T-helper 1 cell treated with Interleukin-12 subunit alpha and Interleukin-12 subunit beta and Interleukin-4 antibody, amounts not matched to agents 30 μg/mL and 1 μg/mL, for 36 hours (primary cell): Measurements from ENCODE around the gene TMPRSS5.
"Not testable (repeated sequence)": the region's sequence is repeated elsewhere in the genome, so short reads cannot be mapped to it uniquely, and the experiment has no call there.

ENCODE experiments used
- H3K27ac Mint-ChIP-seq: one replicate; pipeline ENCODE4 v1.8.0; 2021; ENCODE audit warnings: mild to moderate bottlenecking, mixed read lengths
- H3K27me3 Mint-ChIP-seq: one replicate; pipeline ENCODE4 v1.8.0; 2021; ENCODE audit warnings: low read depth, mixed read lengths
- H3K36me3 Mint-ChIP-seq: one replicate; pipeline ENCODE4 v1.8.0; 2021; ENCODE audit warnings: low read depth, mixed read lengths
- H3K4me1 Mint-ChIP-seq: one replicate; pipeline ENCODE4 v1.8.0; 2021; ENCODE audit warnings: low read depth, mixed read lengths
- H3K4me3 Mint-ChIP-seq: one replicate; pipeline ENCODE4 v1.8.0; 2021; ENCODE audit warnings: mild to moderate bottlenecking, moderate library complexity, mixed read lengths
- H3K9me3 Mint-ChIP-seq: one replicate; pipeline ENCODE4 v1.8.0; 2021; ENCODE audit warnings: mixed read lengths

TMPRSS5 gene

DNA sequence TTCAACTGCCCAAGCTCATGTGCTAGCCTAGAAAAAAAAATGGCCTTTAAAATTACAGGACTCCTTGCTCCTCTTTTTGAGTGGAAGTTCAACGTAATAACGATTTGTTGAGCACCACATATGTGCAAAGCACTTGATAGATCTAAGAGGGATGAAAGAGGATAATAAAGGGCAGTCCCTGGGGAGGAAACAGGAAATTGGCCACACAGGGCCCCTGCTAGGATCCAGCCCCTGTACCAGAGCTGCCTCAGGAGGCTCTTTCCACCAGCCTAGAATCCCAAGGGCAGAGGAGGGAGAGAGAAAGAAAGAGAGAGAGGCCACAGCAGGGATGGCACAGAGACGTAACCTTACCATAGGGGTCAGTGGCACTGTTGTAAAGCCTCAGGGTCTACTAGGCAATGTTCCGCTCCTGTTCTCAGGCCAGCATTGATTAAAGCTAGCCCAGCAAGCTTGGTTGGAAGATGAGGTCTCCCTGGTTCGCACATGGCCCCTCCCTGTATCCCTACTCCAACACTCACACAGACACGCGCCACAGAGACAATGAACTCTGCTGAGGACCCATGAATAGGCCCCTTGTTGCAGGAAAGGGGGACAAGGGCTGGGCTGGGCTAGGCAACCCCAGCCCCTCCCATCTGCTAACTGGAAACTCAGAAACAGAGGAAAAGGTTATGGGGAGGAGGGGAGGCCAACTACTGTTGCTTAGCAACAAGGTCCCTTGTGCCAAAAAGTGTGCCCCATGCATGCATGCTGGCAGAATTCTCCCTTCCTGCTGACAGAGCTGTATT, at the start of gene TMPRSS5:
TMPRSS5 (minus strand) TSS at position 438 of the 785 bp plus-strand sequence; CDS start at position 354, 84 bp downstream.
- peaks cover 36% of the 10 kb centered on the region for H3K9me3 Mint-ChIP-seq
- peaks cover 4% of the 10 kb centered on the region for H3K36me3 Mint-ChIP-seq
- no peak within 1 kb of the TSS for H3K27ac Mint-ChIP-seq
- no peaks in the 10 kb centered on the region for H3K4me1 Mint-ChIP-seq
- H3K27me3 Mint-ChIP-seq, result no peaks in the 10 kb centered on the region
- H3K4me3 Mint-ChIP-seq, result no peak within 1 kb of the TSS

DNA sequence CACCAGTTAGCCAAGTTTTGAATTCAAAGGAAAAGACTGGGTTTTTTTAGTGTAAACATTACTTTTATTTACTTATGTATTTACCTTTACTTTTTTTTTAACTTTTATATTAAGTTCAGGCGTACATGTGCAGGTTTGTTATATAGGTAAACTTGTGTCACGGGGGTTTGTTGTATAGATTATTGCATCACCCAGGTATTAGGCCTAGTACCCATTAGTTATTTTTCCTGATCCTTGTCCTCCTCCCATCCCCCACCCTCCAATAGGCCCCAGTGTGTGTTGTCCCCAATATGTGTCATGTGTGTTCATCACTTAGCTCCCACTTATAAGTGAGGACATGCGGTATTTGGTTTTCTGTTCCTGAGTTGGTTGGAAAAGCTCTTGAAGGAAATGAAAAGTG, 46.8 kb upstream of the TMPRSS5 start:
- Mint-ChIP-seq H3K36me3 (peaks cover 15% of the 10 kb centered on the region), H3K4me1 (no peaks in the 10 kb centered on the region), H3K27me3 (no peaks in the 10 kb centered on the region), H3K4me3 (no peak overlapping the region), H3K9me3 (no peaks in the 10 kb centered on the region), H3K27ac (no peak overlapping the region)

DNA sequence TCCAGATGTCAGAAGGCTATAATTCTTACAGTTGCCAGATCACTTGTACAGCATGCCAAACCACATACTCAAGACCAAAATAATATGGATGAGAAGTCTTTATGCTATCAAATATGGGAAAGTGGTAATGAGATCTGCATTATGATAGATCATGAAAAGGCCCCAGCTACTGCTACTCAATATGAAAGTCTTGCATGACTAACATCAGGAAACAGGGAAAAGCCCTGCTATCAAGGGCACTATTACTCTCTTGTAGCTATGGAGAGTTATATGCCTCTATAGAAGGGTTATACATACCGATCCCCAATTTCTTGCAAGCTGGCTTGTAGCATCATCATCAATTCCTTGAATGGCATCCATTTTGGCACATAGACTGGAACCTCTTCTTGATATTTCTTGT, 30.2 kb upstream of the TMPRSS5 start:
- Mint-ChIP-seq H3K9me3 (no peaks in the 10 kb centered on the region), H3K36me3 (peaks cover 53% of the 10 kb centered on the region), H3K27me3 (no peaks in the 10 kb centered on the region), H3K4me3 (no peak overlapping the region), H3K4me1 (peaks cover 2% of the 10 kb centered on the region), H3K27ac (no peak overlapping the region)

DNA sequence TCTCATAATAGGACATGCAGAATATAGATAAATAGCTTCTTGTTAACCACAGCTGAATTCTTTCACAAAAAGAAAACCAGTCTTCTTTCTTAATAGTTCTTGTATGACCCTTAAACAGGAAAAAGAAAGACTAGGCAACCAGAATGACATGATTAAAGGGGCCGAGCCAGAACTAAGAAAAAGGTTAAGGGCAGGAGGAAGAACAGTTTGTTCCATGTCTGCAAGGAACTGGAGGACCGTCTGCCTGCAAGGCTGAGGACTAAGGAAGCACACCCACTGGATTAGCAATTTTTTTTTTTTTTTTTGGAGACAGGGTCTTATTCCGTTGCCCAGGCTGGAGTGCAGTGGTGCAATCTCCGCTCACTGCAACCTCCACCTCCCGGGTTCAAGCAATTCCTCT, 26.0 kb upstream of the TMPRSS5 start:
- H3K9me3 Mint-ChIP-seq, result no peaks in the 10 kb centered on the region
- H3K4me1 Mint-ChIP-seq, result peaks cover 2% of the 10 kb centered on the region
- no peak overlapping the region for H3K4me3 Mint-ChIP-seq
- H3K27ac Mint-ChIP-seq, result no peak overlapping the region
- H3K36me3 Mint-ChIP-seq, result peaks cover 26% of the 10 kb centered on the region
- no peaks in the 10 kb centered on the region for H3K27me3 Mint-ChIP-seq

DNA sequence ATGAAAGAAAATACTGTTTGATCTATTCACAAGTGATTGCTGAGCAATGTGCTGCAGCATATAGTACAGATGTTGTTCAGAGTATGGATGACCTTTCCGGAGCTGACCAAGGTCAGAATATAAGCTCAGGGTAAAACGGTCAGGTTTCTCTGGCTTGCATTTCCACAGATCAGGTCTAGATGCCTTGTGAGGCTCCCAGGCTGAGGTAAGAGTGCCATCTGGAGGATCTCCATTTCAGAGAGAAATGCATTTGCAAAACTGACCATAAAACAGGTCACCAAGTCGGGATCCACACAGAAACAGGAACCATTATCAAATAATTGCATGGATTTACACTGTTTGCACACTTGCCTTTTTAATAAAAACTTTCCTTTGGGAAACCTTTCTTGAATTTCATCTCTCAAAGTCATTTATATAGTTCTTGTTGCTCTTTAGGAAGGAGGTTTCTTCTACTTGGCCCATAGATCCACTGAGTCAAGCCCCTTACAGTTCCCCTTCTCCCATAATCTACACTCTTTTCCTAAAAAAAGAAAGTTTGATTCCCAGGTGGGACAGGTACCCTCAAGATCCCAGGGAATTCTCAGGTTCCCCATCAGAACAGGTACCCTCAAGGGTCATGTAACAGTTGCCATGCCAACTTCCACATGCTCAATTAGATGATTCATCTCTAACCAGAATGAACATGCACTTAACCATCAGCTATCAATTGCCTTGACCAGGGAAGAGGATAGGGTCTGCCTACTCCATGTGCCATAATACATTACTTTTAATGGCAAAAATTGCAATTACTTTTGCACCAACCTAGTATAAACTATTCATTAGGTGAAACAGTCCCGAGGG, 25.0 kb upstream of the TMPRSS5 start:
- H3K4me3 Mint-ChIP-seq, result no peak overlapping the region
- H3K9me3 Mint-ChIP-seq, result no peaks in the 10 kb centered on the region
- peaks cover 20% of the 10 kb centered on the region for H3K36me3 Mint-ChIP-seq
- H3K4me1 Mint-ChIP-seq, result no peaks in the 10 kb centered on the region
- no peak overlapping the region for H3K27ac Mint-ChIP-seq
- no peaks in the 10 kb centered on the region for H3K27me3 Mint-ChIP-seq

DNA sequence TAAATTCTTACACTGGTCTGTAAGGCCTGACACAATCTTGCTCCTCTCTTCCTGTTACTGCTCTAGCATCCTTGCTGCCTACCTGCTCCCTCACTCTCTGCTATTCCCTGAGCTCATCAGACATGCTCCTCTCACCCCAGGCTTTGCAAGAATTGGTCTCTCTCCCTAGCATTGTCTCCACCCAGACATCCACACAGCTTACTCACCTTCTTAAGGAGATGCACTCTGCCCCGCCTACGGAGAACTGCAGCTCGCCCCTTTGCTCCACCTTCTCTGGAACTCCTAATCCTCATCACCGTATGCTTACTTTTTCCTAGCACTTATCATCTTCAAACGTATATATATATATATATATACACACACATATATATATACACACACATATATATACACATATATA, 23.3 kb upstream of the TMPRSS5 start:
- no peaks in the 10 kb centered on the region for H3K4me1 Mint-ChIP-seq
- H3K4me3 Mint-ChIP-seq, result no peak overlapping the region
- H3K27me3 Mint-ChIP-seq, result no peaks in the 10 kb centered on the region
- H3K27ac Mint-ChIP-seq, result no peak overlapping the region
- H3K9me3 Mint-ChIP-seq, result no peaks in the 10 kb centered on the region
- peaks cover 14% of the 10 kb centered on the region for H3K36me3 Mint-ChIP-seq

DNA sequence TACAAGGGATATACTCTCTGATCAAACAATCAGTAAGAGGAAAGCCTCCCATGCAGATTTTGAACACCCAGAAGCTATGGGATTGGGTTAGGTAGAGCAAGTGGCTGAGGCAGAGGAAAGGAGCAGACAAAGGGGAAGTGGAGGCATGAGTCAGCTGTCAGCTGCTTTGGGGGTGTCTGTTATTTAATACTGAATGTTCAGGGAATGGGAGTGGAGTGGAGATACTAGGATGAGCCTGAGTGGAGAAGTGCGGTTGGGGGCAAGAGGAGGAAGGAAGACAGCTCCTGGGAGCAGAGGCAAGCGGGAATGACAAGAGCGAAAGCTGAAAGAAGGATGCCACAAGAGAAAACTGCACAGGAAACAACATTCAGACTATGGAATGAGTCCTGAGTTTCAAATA, 22.7 kb upstream of the TMPRSS5 start:
- Mint-ChIP-seq H3K36me3 (peaks cover 8% of the 10 kb centered on the region), H3K27me3 (no peaks in the 10 kb centered on the region), H3K4me3 (no peak overlapping the region), H3K9me3 (no peaks in the 10 kb centered on the region), H3K27ac (no peak overlapping the region), H3K4me1 (no peaks in the 10 kb centered on the region)

DNA sequence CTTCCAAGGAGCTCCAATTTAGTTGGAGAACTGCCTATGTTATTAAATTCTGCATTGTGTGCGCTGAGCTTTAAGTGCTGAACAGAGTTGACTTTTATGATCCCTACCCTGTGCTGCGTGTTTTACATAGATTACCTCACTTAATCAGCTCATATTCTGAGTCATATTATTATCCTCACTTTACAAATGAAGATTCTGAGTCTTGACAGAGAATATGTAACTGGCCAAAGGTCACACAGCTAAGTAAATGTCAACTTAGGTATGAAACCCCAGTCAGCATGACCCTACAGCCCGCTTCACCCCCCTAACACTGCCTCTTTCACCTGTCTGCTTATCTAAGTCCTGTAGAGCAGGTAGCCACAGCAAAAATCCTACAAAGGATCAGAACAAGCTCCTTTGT, 19.8 kb upstream of the TMPRSS5 start:
- Mint-ChIP-seq H3K4me3 (no peak overlapping the region), H3K27me3 (no peaks in the 10 kb centered on the region), H3K4me1 (no peaks in the 10 kb centered on the region), H3K36me3 (no peaks in the 10 kb centered on the region), H3K27ac (no peak overlapping the region), H3K9me3 (no peaks in the 10 kb centered on the region)

DNA sequence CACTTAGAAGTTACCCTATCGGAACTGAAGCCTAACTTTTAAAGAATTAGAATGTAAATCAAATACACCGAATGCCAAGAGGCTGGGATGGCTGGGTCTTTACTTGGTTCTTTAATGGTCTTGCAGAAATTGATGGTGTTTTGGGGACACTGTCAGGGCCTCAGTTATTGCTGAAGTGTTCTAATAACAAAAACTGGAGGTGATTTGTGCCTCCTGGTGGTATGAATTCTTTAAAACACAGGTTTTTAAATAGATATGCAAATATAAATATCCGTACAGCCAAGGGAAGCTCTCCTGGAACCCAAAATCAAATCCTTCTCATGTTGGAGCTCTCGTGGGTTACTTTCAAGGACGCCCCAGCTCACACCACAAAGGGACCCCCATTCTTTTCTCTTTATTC, 19.3 kb upstream of the TMPRSS5 start:
- peaks cover 2% of the 10 kb centered on the region for H3K9me3 Mint-ChIP-seq
- no peaks in the 10 kb centered on the region for H3K4me1 Mint-ChIP-seq
- no peak overlapping the region for H3K4me3 Mint-ChIP-seq
- no peaks in the 10 kb centered on the region for H3K27me3 Mint-ChIP-seq
- no peak overlapping the region for H3K27ac Mint-ChIP-seq
- no peaks in the 10 kb centered on the region for H3K36me3 Mint-ChIP-seq

DNA sequence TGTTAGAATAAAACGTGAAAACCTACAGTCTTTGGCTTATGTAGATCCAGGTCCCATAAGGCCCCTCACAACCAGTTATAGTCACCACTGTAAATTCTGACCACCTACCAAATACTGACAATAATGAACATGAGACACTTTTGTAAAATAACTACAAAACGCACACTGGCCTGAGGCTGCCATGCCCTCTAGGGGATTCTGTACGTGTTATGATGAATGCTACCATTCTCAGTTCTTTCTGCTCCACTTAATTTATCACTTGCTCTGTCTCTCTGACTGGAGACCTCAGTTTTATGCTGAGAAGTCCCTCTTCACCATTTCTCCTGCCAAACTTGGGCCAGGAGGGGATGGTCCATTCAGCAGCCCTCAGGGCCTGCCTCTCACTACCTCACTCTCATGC, 18.7 kb upstream of the TMPRSS5 start:
- no peaks in the 10 kb centered on the region for H3K36me3 Mint-ChIP-seq
- no peaks in the 10 kb centered on the region for H3K27me3 Mint-ChIP-seq
- no peak overlapping the region for H3K4me3 Mint-ChIP-seq
- peaks cover 4% of the 10 kb centered on the region for H3K9me3 Mint-ChIP-seq
- no peaks in the 10 kb centered on the region for H3K4me1 Mint-ChIP-seq
- H3K27ac Mint-ChIP-seq, result no peak overlapping the region

DNA sequence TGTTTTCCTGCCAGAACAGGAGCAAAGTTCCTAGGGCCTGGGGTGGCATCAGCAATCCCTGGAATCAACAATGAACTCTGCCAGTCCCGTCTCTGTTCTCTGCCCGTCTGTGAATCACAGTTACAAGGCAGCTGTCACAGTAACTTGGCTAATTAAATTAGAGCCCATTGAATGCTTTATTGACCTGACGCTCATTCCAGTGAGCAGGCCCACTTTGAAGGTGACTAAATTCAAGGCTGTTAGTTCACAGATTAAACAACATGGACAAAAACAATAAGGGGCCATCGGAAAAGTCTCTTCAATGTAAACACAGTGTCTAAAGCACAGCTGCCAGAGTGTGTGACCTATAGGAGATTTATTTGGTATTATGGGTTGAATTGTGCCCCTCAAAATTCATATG, 17.7 kb upstream of the TMPRSS5 start:
- peaks cover 4% of the 10 kb centered on the region for H3K9me3 Mint-ChIP-seq
- H3K27ac Mint-ChIP-seq, result no peak overlapping the region
- H3K4me3 Mint-ChIP-seq, result no peak overlapping the region
- no peaks in the 10 kb centered on the region for H3K27me3 Mint-ChIP-seq
- no peaks in the 10 kb centered on the region for H3K36me3 Mint-ChIP-seq
- H3K4me1 Mint-ChIP-seq, result no peaks in the 10 kb centered on the region

DNA sequence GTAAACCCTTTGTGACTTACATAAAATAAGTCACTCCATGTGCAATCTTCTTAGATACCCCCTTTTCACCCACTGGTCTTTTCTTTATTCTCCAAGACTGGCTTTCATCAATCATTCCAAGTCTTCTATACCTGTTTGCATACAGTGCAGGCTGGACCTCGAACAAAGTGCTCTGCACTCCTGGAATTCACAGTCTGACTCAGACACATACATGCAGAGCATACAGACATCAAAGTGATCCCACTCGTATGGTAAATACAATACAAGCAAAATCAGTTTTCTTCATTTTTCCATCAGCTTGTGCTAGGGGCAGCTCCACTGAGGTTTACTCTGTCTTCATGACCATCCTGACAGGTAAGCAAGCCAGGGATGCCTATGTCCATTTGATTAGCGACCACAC, 16.8 kb upstream of the TMPRSS5 start:
- H3K27me3 Mint-ChIP-seq, result no peaks in the 10 kb centered on the region
- H3K27ac Mint-ChIP-seq, result no peak overlapping the region

DNA sequence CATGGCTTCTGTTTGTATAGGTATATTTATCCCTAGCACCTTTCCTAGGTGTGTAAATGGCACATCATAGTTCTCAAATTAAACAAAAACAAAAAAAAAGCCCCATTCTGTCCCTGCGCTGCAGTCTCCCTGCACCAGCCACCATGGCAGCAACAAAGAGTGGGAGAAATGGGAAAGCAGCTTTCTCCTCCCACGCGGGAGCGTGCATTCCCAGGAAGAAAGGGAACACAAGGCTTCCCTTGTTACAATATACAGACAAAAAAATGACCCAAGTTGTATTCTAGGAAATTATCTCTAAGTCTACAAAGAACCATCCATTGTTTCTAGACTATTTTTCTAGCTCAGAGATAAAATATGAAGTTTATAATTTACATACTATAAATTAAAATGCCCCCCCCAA, 16.1 kb upstream of the TMPRSS5 start:
- Mint-ChIP-seq H3K36me3 (no peaks in the 10 kb centered on the region), H3K9me3 (peaks cover 4% of the 10 kb centered on the region), H3K27ac (no peak overlapping the region), H3K27me3 (no peaks in the 10 kb centered on the region), H3K4me1 (no peaks in the 10 kb centered on the region), H3K4me3 (no peak overlapping the region)

More for the DNA sequence above, 16.8 kb upstream of the TMPRSS5 start:
- peaks cover 4% of the 10 kb centered on the region for H3K9me3 Mint-ChIP-seq
- H3K4me3 Mint-ChIP-seq, result no peak overlapping the region
- H3K36me3 Mint-ChIP-seq, result no peaks in the 10 kb centered on the region
- no peaks in the 10 kb centered on the region for H3K4me1 Mint-ChIP-seq

DNA sequence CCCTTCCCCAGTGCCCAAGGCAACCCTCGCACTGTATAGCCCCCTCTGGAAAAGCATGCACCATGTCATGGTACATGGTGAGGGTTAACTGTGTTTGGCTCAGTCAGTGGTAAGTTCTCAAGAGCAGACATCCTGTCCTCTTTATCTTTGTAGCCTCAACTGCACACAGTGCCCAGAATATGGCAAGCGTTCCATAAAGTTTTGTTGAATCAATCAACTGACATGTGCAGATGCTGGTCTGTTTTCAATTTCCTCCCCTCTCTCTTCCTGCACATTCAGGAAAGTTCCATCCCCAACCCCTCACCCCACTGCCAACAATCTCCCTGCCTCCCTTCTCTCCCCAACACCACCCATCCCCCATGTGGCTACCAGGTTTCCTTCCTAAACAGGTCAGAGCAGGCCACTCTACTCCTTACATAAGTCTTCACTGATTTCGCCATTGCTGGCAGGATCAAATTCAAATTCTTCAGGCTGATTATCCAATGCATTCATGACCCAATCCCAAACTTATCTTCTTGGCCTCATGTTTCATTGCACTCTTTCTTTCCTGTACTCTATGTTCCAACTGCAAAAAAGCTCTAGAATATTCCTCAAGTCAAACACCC, 15.5 kb upstream of the TMPRSS5 start:
- Mint-ChIP-seq H3K9me3 (peaks cover 4% of the 10 kb centered on the region), H3K4me3 (no peak overlapping the region), H3K27me3 (no peaks in the 10 kb centered on the region), H3K27ac (no peak overlapping the region), H3K36me3 (no peaks in the 10 kb centered on the region), H3K4me1 (no peaks in the 10 kb centered on the region)

DNA sequence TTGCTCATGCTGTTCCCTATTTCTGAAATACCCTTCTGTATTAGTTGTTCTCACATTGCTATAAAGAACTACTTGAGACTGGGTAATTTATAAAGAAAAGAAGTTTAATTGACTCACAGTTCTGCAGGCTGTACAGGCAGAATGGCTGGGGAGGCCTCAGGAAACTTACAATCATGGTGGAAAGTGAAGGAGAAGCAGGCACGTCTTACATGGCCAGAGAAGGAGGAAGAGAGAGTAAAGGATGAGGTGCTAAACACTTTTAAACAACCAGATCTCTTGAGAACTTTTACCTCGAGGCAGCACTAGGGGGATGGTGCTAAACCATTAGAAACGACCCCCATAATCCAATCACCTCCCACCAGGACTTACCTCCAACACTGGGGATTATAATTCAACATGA, 14.4 kb upstream of the TMPRSS5 start:
- H3K27ac Mint-ChIP-seq, H3K27me3 Mint-ChIP-seq, H3K9me3 Mint-ChIP-seq, H3K36me3 Mint-ChIP-seq, H3K4me3 Mint-ChIP-seq, H3K4me1 Mint-ChIP-seq: not testable (repeated sequence)
